Ascending aorta (tissue), 2 donors: Measurements from ENCODE around the gene SH3BGRL2. TPM values are rescaled to one million over a fixed set of nuclear protein-coding genes. Genes with fewer than 3 reads are reported as not detected.

Source experiments
- DNase-seq, 2 donors: peaks; one replicate each; pipeline ENCODE4 v3.0.0-alpha.2; 2019; ENCODE audit warnings: low spot score in 2 of 2
- H3K27ac ChIP-seq, 2 donors: fragments of 200-600 bp; sonication (generic); one replicate each; pipeline ENCODE4 v1.5.1; 2016 to 2017; ENCODE audit warnings: mild to moderate bottlenecking in 1 of 2
- H3K27me3 ChIP-seq: fragments of 200-600 bp; sonication (generic); one replicate; pipeline ENCODE4 v1.5.1; 2017
- H3K36me3 ChIP-seq, 2 donors: fragments of 200-600 bp; sonication (generic); one replicate each; pipeline ENCODE4 v1.5.1; 2016
- H3K4me1 ChIP-seq, 2 donors: fragments of 200-600 bp; sonication (generic); one replicate each; pipeline ENCODE4 v1.5.1; 2016 to 2017; ENCODE audit warnings: mild to moderate bottlenecking in 1 of 2
- H3K4me3 ChIP-seq, 2 donors: fragments of 200-600 bp; sonication (generic); one replicate each; pipeline ENCODE4 v1.5.1; 2016 to 2017; ENCODE audit warnings: mild to moderate bottlenecking in 1 of 2
- H3K9me3 ChIP-seq, 2 donors: fragments of 200-600 bp; sonication (generic); one replicate each; pipeline ENCODE4 v1.5.1; 2016
- intact Hi-C: fragments of 100-400 bp; cut with DNase I; formaldehyde crosslinking; loops from one replicate; pipeline ENCODE4 v1.15.1; 2023
- total RNA-seq: library from RNA; depleted of rRNA; stranded (reverse); fragments of >200 nt; gene quantifications from one replicate; pipeline ENCODE4 v1.1.0, GENCODE V29; 2016
- TF ChIP-seq, protein P1 (sequence below), 3 experiments: fragments of 200-600 bp in 2 of 3; fragments of 450-650 bp in 1 of 3; sonication (generic) in 2 of 3; IDR thresholded peaks; one replicate each; pipeline ENCODE4 v1.5.1; 2016 to 2019; ENCODE audit warnings: antibody characterized with exemption in 3 of 3, mild to moderate bottlenecking in 1 of 3, moderate library complexity in 1 of 3

The SH3BGRL2 gene
- total RNA-seq, 1 donor from 2014 or later: 73.0 TPM

DNA sequence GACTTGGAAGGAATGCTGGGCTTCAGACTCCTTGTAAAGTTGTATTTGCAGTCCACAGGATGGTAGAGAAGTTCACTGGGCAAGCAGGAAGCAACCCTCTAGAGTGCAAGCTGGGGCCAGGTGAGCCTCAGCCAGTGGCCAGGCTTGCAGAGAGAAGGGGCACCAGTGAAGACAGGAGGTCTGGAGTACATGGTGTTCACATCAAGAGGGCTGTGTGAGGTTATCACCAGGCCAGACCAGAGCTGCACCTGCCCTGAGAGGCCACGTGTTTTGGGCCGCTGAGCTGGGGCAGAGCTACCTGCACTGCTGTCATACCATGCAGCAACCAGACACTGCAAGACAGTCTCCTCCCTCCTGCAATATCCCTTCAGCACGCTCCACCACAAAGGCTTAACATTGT lies 79.0 kb downstream of the SH3BGRL2 start:
- no peak for DNase-seq
- Histone ChIP-seq H3K27ac (no peak overlapping the region), H3K4me3 (no peak overlapping the region), H3K9me3 (no peaks in the 10 kb centered on the region), H3K4me1 (no peaks in the 10 kb centered on the region), H3K36me3 (no peaks in the 10 kb centered on the region), H3K27me3 (no peaks in the 10 kb centered on the region)
- TF ChIP-seq, protein P1, sequence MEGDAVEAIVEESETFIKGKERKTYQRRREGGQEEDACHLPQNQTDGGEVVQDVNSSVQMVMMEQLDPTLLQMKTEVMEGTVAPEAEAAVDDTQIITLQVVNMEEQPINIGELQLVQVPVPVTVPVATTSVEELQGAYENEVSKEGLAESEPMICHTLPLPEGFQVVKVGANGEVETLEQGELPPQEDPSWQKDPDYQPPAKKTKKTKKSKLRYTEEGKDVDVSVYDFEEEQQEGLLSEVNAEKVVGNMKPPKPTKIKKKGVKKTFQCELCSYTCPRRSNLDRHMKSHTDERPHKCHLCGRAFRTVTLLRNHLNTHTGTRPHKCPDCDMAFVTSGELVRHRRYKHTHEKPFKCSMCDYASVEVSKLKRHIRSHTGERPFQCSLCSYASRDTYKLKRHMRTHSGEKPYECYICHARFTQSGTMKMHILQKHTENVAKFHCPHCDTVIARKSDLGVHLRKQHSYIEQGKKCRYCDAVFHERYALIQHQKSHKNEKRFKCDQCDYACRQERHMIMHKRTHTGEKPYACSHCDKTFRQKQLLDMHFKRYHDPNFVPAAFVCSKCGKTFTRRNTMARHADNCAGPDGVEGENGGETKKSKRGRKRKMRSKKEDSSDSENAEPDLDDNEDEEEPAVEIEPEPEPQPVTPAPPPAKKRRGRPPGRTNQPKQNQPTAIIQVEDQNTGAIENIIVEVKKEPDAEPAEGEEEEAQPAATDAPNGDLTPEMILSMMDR (IDR thresholded peaks at IDR 0.05): no peak
- intact Hi-C loops: no loop called here

DNA sequence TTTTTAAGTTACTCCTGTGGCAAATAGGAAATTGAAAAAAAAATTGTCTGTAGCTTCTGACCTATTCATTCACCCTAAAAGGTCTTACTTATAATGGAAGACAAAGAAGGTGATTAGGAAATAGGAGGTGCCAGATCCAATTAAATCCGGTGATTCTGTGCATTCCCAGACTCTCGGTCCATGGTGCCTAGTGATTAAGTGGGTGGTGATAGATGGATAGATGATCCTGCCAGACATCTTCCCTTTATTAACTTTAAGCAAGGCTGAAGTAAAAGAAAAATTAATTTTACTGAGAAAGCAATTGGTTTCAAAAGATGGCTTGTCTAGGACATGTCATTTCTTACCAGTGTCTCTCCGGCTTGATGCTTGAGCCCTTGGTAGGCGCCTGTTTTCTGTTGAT lies 80.0 kb downstream of the SH3BGRL2 start:
- no peaks in the 10 kb centered on the region for H3K36me3 ChIP-seq
- H3K27ac ChIP-seq: no peak overlapping the region
- no peaks in the 10 kb centered on the region for H3K27me3 ChIP-seq
- TF ChIP-seq, protein P1 (IDR thresholded peaks at IDR 0.05): no peak
- no peak overlapping the region for H3K4me3 ChIP-seq
- intact Hi-C loops: no loop called here
- H3K9me3 ChIP-seq: no peaks in the 10 kb centered on the region
- no peak for DNase-seq
- no peaks in the 10 kb centered on the region for H3K4me1 ChIP-seq

GRCh38 chr6:79712144-79712543 lies 81.0 kb downstream of the SH3BGRL2 start:
- H3K27me3 ChIP-seq: no peaks in the 10 kb centered on the region
- no peaks in the 10 kb centered on the region for H3K9me3 ChIP-seq
- intact Hi-C loops: no loop called here
- H3K36me3 ChIP-seq: no peaks in the 10 kb centered on the region
- no peak for DNase-seq
- TF ChIP-seq, protein P1 (IDR thresholded peaks at IDR 0.05): no peak
- H3K4me1 ChIP-seq: no peaks in the 10 kb centered on the region
- no peak overlapping the region for H3K4me3 ChIP-seq
- H3K27ac ChIP-seq: no peak overlapping the region

DNA sequence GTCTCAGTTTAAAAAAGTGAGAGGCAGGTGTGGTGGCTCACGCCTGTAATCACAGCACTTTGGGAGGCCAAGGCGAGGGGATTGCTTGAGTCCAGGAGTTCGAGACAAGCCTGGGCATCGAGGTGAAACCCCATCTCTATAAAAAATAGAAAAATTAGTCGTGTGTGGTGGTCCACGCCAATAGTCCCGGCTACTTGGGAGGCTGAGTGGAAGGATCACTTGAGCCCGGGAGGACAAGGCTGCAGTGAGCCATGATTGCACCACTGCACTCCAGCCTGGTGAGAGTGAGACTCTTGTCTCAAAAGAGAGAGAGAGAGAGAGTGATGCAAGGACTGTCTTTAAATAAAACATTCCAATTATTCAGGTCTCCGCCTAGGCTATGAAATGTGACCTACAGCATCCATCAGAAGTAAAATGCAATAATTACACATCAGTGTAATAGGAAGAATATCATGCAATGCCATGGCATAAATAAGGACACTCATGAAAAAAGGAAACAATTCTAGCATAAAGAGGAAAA lies 81.5 kb downstream of the SH3BGRL2 start:
- Histone ChIP-seq H3K9me3 (no peaks in the 10 kb centered on the region), H3K27me3 (no peaks in the 10 kb centered on the region), H3K36me3 (no peaks in the 10 kb centered on the region), H3K4me1 (no peaks in the 10 kb centered on the region), H3K27ac (no peak overlapping the region), H3K4me3 (no peak overlapping the region)
- TF ChIP-seq, protein P1 (IDR thresholded peaks at IDR 0.05): no peak
- no peak for DNase-seq
- intact Hi-C loops: no loop called here

DNA sequence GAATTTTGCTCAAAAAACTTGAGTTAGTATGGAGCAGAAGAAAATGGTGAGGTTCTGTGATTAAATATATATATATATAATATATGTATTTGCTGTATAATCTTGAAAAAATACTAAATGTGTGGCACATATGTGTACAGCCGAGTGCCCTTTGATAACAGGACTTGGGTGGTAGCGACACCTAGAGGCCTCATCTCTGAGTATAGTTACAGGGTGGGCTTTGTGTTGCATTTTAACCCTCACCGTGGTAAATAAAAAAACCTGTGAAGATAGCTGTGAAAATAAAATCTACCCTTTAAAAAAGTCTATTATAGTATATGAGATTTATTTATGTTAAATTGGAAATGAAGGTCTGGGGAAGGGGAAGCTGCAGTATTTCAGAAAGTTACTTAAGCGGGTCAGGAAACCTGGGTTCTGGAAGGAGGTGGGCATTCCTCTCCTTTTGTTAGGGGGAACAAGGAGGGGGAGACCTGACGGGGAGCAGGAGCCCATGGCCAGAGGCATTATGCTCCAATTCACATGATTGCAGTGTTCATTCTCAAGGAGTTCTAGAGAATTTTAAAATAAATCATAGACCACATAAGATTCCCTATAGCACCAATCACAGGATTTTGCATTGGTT lies 82.7 kb downstream of the SH3BGRL2 start:
- TF ChIP-seq, protein P1 (IDR thresholded peaks at IDR 0.05): peak in 2 of 3 experiments; percentile 36 to 63
- no peaks in the 10 kb centered on the region for H3K9me3 ChIP-seq
- no peak overlapping the region for H3K27ac ChIP-seq
- intact Hi-C loops: no loop called here
- H3K4me3 ChIP-seq: no peak overlapping the region
- H3K36me3 ChIP-seq: no peaks in the 10 kb centered on the region
- no peaks in the 10 kb centered on the region for H3K4me1 ChIP-seq
- H3K27me3 ChIP-seq: no peaks in the 10 kb centered on the region
- DNase-seq: no peak
